A549 (cell line): ENCODE data around the gene C16orf90.
"Not testable (repeated sequence)": the region's sequence is repeated elsewhere in the genome, so short reads cannot be mapped to it uniquely, and the experiment has no call there.

Experiments used
- CHD2 ChIP-seq: fragments of 150-350 bp; IDR thresholded peaks from 2 replicates; pipeline ENCODE4 v1.6.1; 2014; ENCODE audit warnings: low read length; ENCODE audit not compliant: partially characterized antibody
- CTCF ChIP-seq: fragments of >200 bp; sonication (Bioruptor Twin); formaldehyde crosslinking; IDR thresholded peaks from 3 replicates; pipeline ENCODE4 v1.5.1; 2016
- EHF ChIP-seq: fragments of 250-450 bp; sonication (Bioruptor Pico); IDR thresholded peaks from 2 replicates; pipeline ENCODE4 v1.5.0; 2020; ENCODE audit warnings: mild to moderate bottlenecking
- ESRRA ChIP-seq: fragments of 150-350 bp; IDR thresholded peaks from 2 replicates; pipeline ENCODE4 v1.6.1; 2014; ENCODE audit warnings: mild to moderate bottlenecking, low read length, borderline replicate concordance
- FOSL2 ChIP-seq, 2 experiments: fragments of 450-650 bp in 1 of 2; fragments of >200 bp in 1 of 2; sonication (Bioruptor Twin) in 1 of 2; formaldehyde crosslinking; IDR thresholded peaks; 2 replicates each; pipeline versions ENCODE4 v1.5.0 to v1.6.1; 2016 to 2020; ENCODE audit warnings: mild to moderate bottlenecking in 1 of 2, moderate library complexity in 1 of 2
- MAX ChIP-seq: IDR thresholded peaks from 2 replicates; pipeline ENCODE4 v1.6.1; 2012
- NPAS2 ChIP-seq: fragments of 250-450 bp; sonication (Bioruptor Pico); IDR thresholded peaks from 2 replicates; pipeline ENCODE4 v1.8.0; 2022; ENCODE audit warnings: mild to moderate bottlenecking, moderate library complexity, borderline replicate concordance
- POLR2A ChIP-seq: IDR thresholded peaks from 2 replicates; pipeline ENCODE4 v1.6.1; 2012; ENCODE audit warnings: mild to moderate bottlenecking, low read length
- RAD21 ChIP-seq, 2 experiments: fragments of >200 bp in 1 of 2; sonication (Bioruptor Twin) in 1 of 2; formaldehyde crosslinking in 1 of 2; IDR thresholded peaks in 1 of 2; conservative IDR thresholded peaks in 1 of 2; 2 replicates in 1 of 2; 3 replicates in 1 of 2; pipeline ENCODE4 v1.6.1; 2012 to 2018; ENCODE audit warnings: inconsistent platforms in 1 of 2
- SMC3 ChIP-seq: fragments of >200 bp; sonication (Bioruptor Twin); formaldehyde crosslinking; IDR thresholded peaks from 3 replicates; pipeline ENCODE4 v1.6.1; 2018; ENCODE audit warnings: inconsistent platforms

- TF ChIP-seq CTCF; MAX; ESRRA; SMC3; POLR2A; NPAS2 (CRISPR knock-in tag); RAD21 (conservative IDR thresholded peaks at IDR 0.05 in 1 of 2, IDR thresholded peaks at IDR 0.05 in 1 of 2); FOSL2 (IDR thresholded peaks at IDR 0.05); FOSL2 (CRISPR knock-in tag; IDR thresholded peaks at IDR 0.05); CHD2; EHF (CRISPR knock-in tag): not testable (repeated sequence)
Observed at GRCh38 chr16:3501412-3501761, 6.1 kb upstream of the C16orf90 start.
